Testis (tissue), 3 donors: ENCODE data around the gene FUS. TPM values are rescaled to one million over a fixed set of nuclear protein-coding genes. Genes with fewer than 3 reads are reported as not detected.
A peak's percentile ranks its signal among the peaks of the same experiment; 100 is the strongest.
"Not testable (repeated sequence)": the region's sequence is repeated elsewhere in the genome, so short reads cannot be mapped to it uniquely, and the experiment has no call there.

Source experiments
- DNase-seq: peaks from one replicate; pipeline ENCODE4 v3.0.0-alpha.2; 2019
- H3K27ac ChIP-seq, 2 donors: fragments of 200-600 bp; sonication (generic); one replicate each; pipeline ENCODE4 v1.5.1; 2019
- H3K27me3 ChIP-seq: fragments of 200-600 bp; sonication (generic); one replicate; pipeline ENCODE4 v1.5.1; 2019
- H3K36me3 ChIP-seq: fragments of 200-600 bp; sonication (generic); one replicate; pipeline ENCODE4 v1.5.1; 2017; ENCODE audit warnings: low read depth; ENCODE audit errors: missing control alignments
- H3K4me1 ChIP-seq: fragments of 200-600 bp; sonication (generic); one replicate; pipeline ENCODE4 v1.5.1; 2019
- H3K4me3 ChIP-seq, 2 donors: fragments of 200-600 bp; sonication (generic); one replicate each; pipeline ENCODE4 v1.5.1; 2017 to 2019
- H3K9me3 ChIP-seq: fragments of 200-600 bp; sonication (generic); one replicate; pipeline ENCODE4 v1.5.1; 2017
- POLR2A ChIP-seq: fragments of 450-650 bp; IDR thresholded peaks from one replicate; pipeline ENCODE4 v1.6.1; 2017; ENCODE audit warnings: antibody characterized with exemption, mild to moderate bottlenecking, moderate library complexity
- WGBS, 2 donors: methylation state at CpG; one replicate each; pipeline ENCODE4 v1.1.5; 2018; 5-methylcytosine and 5-hydroxymethylcytosine counted together
- intact Hi-C: fragments of 100-400 bp; cut with DNase I; formaldehyde crosslinking; loops from one replicate; pipeline ENCODE4 v1.15.1; 2023; ENCODE audit warnings: low total_unique reads
- polyA plus RNA-seq: library from polyadenylated mRNA; stranded (reverse); fragments of 350-450 nt; fragmentation: Illumina TruSeq; extraction: RNeasy Lipid Tissue Mini Kit (QIAGEN cat#74804); gene quantifications from one replicate; pipeline ENCODE4 v1.2.3, GENCODE V29; 2014; ENCODE audit warnings: low read depth, low replicate concordance; ENCODE audit not compliant: insufficient read depth
- total RNA-seq, 2 donors: library from RNA; depleted of rRNA; stranded (reverse); fragments of >200 nt; gene quantifications; one replicate each; pipeline ENCODE4 v1.2.3, GENCODE V29; 2016
- TF ChIP-seq, protein P1 (sequence below), 3 experiments: fragments of 450-650 bp in 2 of 3; fragments of 200-600 bp in 1 of 3; sonication (generic) in 1 of 3; IDR thresholded peaks; one replicate each; pipeline ENCODE4 v1.5.1; 2016 to 2019; ENCODE audit warnings: antibody characterized with exemption in 3 of 3, mild to moderate bottlenecking in 2 of 3, moderate library complexity in 1 of 3

FUS gene
- total and polyA plus RNA-seq, 3 donors from 2014 or later: 205 to 423 (median 217) TPM

DNA sequence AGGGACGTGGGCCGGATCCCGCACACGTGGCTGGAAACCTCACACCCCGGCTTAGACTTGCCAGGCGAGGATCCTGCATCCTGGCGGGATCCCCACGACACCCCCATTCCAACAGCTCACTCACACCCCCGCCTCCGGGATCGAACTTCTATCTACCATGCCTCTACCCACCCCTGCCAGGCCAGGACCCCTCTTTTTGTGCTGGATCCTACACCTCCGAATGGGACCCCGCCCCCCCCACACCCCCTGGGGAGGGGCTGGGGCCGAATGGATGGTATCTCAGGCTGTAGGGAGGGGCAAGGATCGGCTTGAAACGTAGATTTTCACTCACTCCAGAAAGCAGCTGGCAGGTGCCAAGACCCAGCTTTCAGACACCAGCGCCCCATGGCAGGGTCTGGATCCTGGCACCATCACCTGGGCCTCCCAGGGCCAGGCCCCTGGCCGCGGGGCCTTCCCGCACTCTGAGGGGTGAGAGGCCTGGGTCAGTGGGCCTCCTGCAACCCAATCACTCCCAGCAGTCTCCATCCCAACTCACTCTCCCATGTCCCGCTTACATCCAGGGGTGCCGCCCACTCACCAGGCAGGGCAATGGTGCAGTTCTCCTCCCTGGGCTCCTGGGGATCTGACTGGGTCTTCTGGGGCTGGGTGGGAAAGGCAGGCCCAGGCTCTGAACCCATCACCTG is 36.8 kb upstream of the FUS start:
- intact Hi-C loops: loop anchor here (10.0 kb wide), 2 partner anchors 58 to 158 kb away; partner anchors contain the start of genes HSD3B7 and PRSS53
- no peak for DNase-seq
- no peaks in the 10 kb centered on the region for H3K27me3 ChIP-seq
- WGBS, 2 donors: 44 to 55% methylated on average over 16 to 21 of the region's 22 CpGs
- peak overlapping the region; percentile 6 to 81 for H3K27ac ChIP-seq
- H3K4me3 ChIP-seq: peak overlapping the region; percentile 51 to 52
- no peaks in the 10 kb centered on the region for H3K9me3 ChIP-seq
- H3K4me1 ChIP-seq: peaks cover 10% of the 10 kb centered on the region
- no peaks in the 10 kb centered on the region for H3K36me3 ChIP-seq
- no peak for TF ChIP-seq POLR2A
- TF ChIP-seq, protein P1, sequence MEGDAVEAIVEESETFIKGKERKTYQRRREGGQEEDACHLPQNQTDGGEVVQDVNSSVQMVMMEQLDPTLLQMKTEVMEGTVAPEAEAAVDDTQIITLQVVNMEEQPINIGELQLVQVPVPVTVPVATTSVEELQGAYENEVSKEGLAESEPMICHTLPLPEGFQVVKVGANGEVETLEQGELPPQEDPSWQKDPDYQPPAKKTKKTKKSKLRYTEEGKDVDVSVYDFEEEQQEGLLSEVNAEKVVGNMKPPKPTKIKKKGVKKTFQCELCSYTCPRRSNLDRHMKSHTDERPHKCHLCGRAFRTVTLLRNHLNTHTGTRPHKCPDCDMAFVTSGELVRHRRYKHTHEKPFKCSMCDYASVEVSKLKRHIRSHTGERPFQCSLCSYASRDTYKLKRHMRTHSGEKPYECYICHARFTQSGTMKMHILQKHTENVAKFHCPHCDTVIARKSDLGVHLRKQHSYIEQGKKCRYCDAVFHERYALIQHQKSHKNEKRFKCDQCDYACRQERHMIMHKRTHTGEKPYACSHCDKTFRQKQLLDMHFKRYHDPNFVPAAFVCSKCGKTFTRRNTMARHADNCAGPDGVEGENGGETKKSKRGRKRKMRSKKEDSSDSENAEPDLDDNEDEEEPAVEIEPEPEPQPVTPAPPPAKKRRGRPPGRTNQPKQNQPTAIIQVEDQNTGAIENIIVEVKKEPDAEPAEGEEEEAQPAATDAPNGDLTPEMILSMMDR (IDR thresholded peaks at IDR 0.05): no peak

DNA sequence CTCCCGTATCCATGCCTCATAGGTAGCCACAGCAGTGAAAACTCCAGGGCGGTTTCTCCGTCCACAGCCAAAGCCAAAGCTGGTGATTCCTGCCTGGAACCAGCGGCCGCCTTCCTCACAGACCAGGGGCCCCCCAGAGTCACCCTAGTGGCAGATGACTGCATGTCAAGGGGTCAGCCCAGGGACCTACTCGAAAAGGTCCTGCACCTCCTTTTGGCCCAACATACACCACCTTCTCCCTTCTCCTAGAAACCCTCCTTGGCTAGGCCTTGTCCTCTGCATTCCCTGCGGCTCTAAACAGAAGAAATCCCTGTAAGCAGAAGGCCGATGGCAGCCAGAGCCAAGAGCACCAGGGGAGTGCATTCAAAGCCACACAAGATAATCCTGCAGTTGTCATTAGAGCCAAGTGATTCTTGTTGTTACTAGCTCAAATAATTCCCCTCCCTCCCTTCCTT is 36.2 kb upstream of the FUS start:
- Histone ChIP-seq H3K4me1 (peaks cover 10% of the 10 kb centered on the region), H3K27me3 (no peaks in the 10 kb centered on the region), H3K36me3 (no peaks in the 10 kb centered on the region), H3K9me3 (no peaks in the 10 kb centered on the region), H3K4me3 (no peak overlapping the region), H3K27ac (no peak overlapping the region)
- no peak for DNase-seq
- TF ChIP-seq, protein P1 (IDR thresholded peaks at IDR 0.05): no peak
- TF ChIP-seq POLR2A: no peak
- intact Hi-C loops: loop anchor here (10.0 kb wide), 2 partner anchors 59 to 159 kb away; partner anchors contain the start of genes HSD3B7 and PRSS53
- 72 to 81% methylated on average over 3 to 8 of the region's 8 CpGs for WGBS, 2 donors

DNA sequence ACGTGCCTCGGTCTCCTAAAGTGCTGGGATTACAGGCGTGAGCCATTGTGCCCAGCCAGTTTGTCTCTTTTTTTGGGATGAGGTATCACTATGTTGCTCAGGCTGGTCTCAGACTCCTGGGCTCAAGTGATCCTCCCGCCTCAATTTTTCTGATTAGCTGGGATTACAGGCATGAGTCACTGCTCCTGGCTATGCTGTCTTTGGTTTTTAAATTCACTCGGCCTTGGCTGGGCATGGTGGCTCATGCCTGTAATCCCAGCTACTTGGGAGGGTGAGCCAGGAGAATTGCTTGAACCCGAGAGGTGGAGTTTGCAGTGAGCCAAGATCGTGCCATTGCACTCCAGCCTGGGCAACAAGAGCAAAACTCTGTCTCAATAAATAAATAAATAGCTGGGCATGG is 35.5 kb upstream of the FUS start:
- H3K27ac ChIP-seq, H3K9me3 ChIP-seq, H3K36me3 ChIP-seq, DNase-seq, H3K4me3 ChIP-seq, H3K27me3 ChIP-seq: not testable (repeated sequence)
- intact Hi-C loops: loop anchor here (10.0 kb wide), 2 partner anchors 60 to 160 kb away; partner anchors contain the start of genes HSD3B7 and PRSS53
- H3K4me1 ChIP-seq: peaks cover 10% of the 10 kb centered on the region
- 90 to 97% methylated on average over 5 to 7 of the region's 7 CpGs for WGBS, 2 donors

DNA sequence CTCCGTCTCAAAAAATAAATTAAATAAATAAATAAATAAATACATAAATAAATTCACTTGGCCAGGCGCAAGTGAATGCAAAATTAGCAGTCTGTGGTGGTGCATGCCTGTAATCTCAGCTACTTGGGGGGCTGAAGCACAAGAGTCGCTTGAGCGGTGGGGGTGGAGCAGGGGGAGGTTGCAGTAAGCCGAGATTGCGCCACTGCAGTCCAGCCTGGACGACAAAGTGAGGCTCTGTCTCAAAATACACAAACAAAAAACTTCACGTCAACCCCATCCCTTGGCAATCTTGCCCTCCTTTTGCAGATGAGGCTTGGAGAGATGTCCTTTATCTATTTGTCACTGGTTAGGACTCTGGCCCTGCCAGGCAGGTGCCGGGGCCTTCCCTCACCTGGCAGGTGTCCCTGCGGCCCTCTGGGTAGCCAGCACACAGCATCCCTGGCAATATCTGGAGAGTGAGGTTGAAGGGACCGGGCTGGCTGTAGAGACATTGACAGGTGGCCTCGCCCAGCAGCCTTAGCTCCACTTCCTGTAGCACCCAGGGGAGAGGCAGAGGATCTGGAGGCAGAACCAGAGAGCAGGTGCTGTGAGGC is 34.4 kb upstream of the FUS start:
- H3K4me3 ChIP-seq: no peak overlapping the region
- no peak overlapping the region for H3K27ac ChIP-seq
- no peaks in the 10 kb centered on the region for H3K9me3 ChIP-seq
- WGBS, 2 donors: 73 to 76% methylated on average over 8 to 12 of the region's 12 CpGs
- peaks cover 10% of the 10 kb centered on the region for H3K4me1 ChIP-seq
- TF ChIP-seq, protein P1 (IDR thresholded peaks at IDR 0.05): no peak
- TF ChIP-seq POLR2A: no peak
- no peaks in the 10 kb centered on the region for H3K27me3 ChIP-seq
- no peaks in the 10 kb centered on the region for H3K36me3 ChIP-seq
- intact Hi-C loops: loop anchor here (10.0 kb wide), 2 partner anchors 61 to 161 kb away; partner anchors contain the start of genes HSD3B7 and PRSS53
- DNase-seq: no peak

DNA sequence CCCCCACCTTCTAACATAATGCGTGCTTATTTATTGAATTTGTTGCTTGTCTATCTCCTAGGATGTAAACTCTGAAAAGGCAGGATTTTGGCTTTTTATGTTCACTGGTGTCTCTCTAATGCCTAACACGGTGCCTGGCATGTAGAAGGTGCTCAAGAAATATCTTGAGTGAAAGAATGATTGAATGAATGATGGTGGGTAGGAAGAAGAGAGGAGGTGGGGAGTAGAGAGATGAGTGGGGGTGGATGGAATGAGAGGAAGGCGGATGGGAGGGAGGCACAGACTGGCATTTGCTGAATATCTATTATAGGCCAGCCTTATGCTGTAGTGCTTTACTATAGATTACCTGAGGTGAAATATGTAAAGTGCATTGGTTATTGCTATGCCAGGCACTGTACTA is 32.4 kb upstream of the FUS start:
- TF ChIP-seq, protein P1 (IDR thresholded peaks at IDR 0.05): no peak
- no peak for TF ChIP-seq POLR2A
- H3K36me3 ChIP-seq: no peaks in the 10 kb centered on the region
- H3K9me3 ChIP-seq: no peaks in the 10 kb centered on the region
- WGBS, 2 donors: 89 to 94% methylated on average over 3 of the region's 3 CpGs
- intact Hi-C loops: loop anchor here (10.0 kb wide), 2 partner anchors 63 to 163 kb away; partner anchors contain the start of genes HSD3B7 and PRSS53
- DNase-seq: no peak
- no peak overlapping the region for H3K4me3 ChIP-seq
- no peak overlapping the region for H3K27ac ChIP-seq
- no peaks in the 10 kb centered on the region for H3K4me1 ChIP-seq
- H3K27me3 ChIP-seq: no peaks in the 10 kb centered on the region
